Activated CD8-positive, alpha-beta memory T cell treated with anti-CD3 and anti-CD28 coated beads for 1 hour (primary cell): ENCODE results near the gene STEAP4.
"Not testable (repeated sequence)": the region's sequence is repeated elsewhere in the genome, so short reads cannot be mapped to it uniquely, and the experiment has no call there.

Experiments
- DNase-seq, 2 donors: peaks; one replicate each; pipeline ENCODE4 v3.0.0-alpha.2; 2020; ENCODE audit warnings: low read depth in 1 of 2; ENCODE audit errors: extremely low read depth in 1 of 2

STEAP4 gene

GRCh38 chr7:88274856-88275255, 31.8 kb downstream of the STEAP4 start:
- not testable (repeated sequence) for DNase-seq

GRCh38 chr7:88269586-88269985, 37.1 kb downstream of the STEAP4 start:
- DNase-seq: no peak

- DNase-seq: no peak
Observed at GRCh38 chr7:88268858-88269257, 37.8 kb downstream of the STEAP4 start.

- DNase-seq: no peak
Observed at GRCh38 chr7:88268051-88268450, 38.6 kb downstream of the STEAP4 start.

- DNase-seq: no peak
Observed at GRCh38 chr7:88267421-88267820, 39.3 kb downstream of the STEAP4 start.

- DNase-seq: not testable (repeated sequence)
Observed at GRCh38 chr7:88264987-88265386, 41.7 kb downstream of the STEAP4 start.

GRCh38 chr7:88262562-88262961, 44.1 kb downstream of the STEAP4 start:
- no peak for DNase-seq

GRCh38 chr7:88260719-88261118, 46.0 kb downstream of the STEAP4 start:
- no peak for DNase-seq

GRCh38 chr7:88259656-88260380, 46.9 kb downstream of the STEAP4 start:
- no peak for DNase-seq

GRCh38 chr7:88258296-88258695, 48.4 kb downstream of the STEAP4 start:
- DNase-seq: not testable (repeated sequence)

GRCh38 chr7:88256906-88257305, 49.8 kb downstream of the STEAP4 start:
- DNase-seq: no peak

GRCh38 chr7:88254721-88255424, 51.8 kb downstream of the STEAP4 start:
- DNase-seq: no peak

GRCh38 chr7:88253640-88254039, 53.1 kb downstream of the STEAP4 start:
- no peak for DNase-seq

- no peak for DNase-seq
Observed at GRCh38 chr7:88244258-88244657, 62.4 kb downstream of the STEAP4 start.

GRCh38 chr7:88243345-88243909, 63.3 kb downstream of the STEAP4 start:
- DNase-seq: no peak

- no peak for DNase-seq
Observed at GRCh38 chr7:88239852-88240251, 66.8 kb downstream of the STEAP4 start.

GRCh38 chr7:88233828-88234227, 72.9 kb downstream of the STEAP4 start:
- no peak for DNase-seq

GRCh38 chr7:88230646-88231045, 76.0 kb downstream of the STEAP4 start:
- DNase-seq: no peak

GRCh38 chr7:88229302-88229995, 77.2 kb downstream of the STEAP4 start:
- DNase-seq: no peak

- no peak for DNase-seq
Observed at GRCh38 chr7:88226886-88227516, 79.7 kb downstream of the STEAP4 start.

GRCh38 chr7:88226201-88226600, 80.5 kb downstream of the STEAP4 start:
- no peak for DNase-seq
